Parathyroid adenoma (tissue), 2 donors: Measurements from ENCODE around the gene PNMA6E.

Experiments used
- H2AFZ ChIP-seq: fragments of 300-600 bp; sonication (generic); one replicate; pipeline ENCODE4 v1.7.0; 2017; ENCODE audit warnings: antibody characterized with exemption, mild to moderate bottlenecking
- H3K27ac ChIP-seq: fragments of 300-600 bp; sonication (generic); one replicate; pipeline ENCODE4 v1.7.0; 2017
- H3K27me3 ChIP-seq: fragments of 300-600 bp; sonication (generic); one replicate; pipeline ENCODE4 v1.7.0; 2017; ENCODE audit warnings: low read length; ENCODE audit not compliant: control insufficient read depth, insufficient read depth
- H3K36me3 ChIP-seq: fragments of 300-600 bp; sonication (generic); one replicate; pipeline ENCODE4 v1.7.0; 2017; ENCODE audit warnings: low read length; ENCODE audit not compliant: control insufficient read depth, insufficient read depth
- H3K4me1 ChIP-seq: fragments of 300-600 bp; sonication (generic); one replicate; pipeline ENCODE4 v1.7.0; 2017; ENCODE audit warnings: control low read depth
- H3K4me2 ChIP-seq: fragments of 300-600 bp; sonication (generic); one replicate; pipeline ENCODE4 v1.7.0; 2017; ENCODE audit warnings: low read length
- H3K4me3 ChIP-seq: fragments of 300-600 bp; sonication (generic); one replicate; pipeline ENCODE4 v1.7.0; 2017; ENCODE audit warnings: low read depth, low read length
- H3K79me2 ChIP-seq: fragments of 300-600 bp; sonication (generic); one replicate; pipeline ENCODE4 v1.7.0; 2017; ENCODE audit warnings: control low read depth
- H3K9ac ChIP-seq: fragments of 300-600 bp; sonication (generic); one replicate; pipeline ENCODE4 v1.7.0; 2017; ENCODE audit warnings: mild to moderate bottlenecking
- H3K9me3 ChIP-seq: fragments of 300-600 bp; sonication (generic); one replicate; pipeline ENCODE4 v1.7.0; 2017; ENCODE audit warnings: low read length; ENCODE audit not compliant: control insufficient read depth
- CTCF ChIP-seq: fragments of 300-600 bp; sonication (generic); IDR thresholded peaks from one replicate; pipeline ENCODE4 v1.7.0; 2017; ENCODE audit warnings: antibody characterized with exemption, mild to moderate bottlenecking
- donor health status: primary hyperparathyroidism.

PNMA6E gene

GRCh38 chrX:153442463-153442862 is 41.3 kb upstream of the PNMA6E start:
- no peak for TF ChIP-seq CTCF
- no peak overlapping the region for H3K4me2 ChIP-seq
- H3K9me3 ChIP-seq, result no peaks in the 10 kb centered on the region
- no peaks in the 10 kb centered on the region for H3K4me1 ChIP-seq
- H3K27me3 ChIP-seq, result no peaks in the 10 kb centered on the region
- no peak overlapping the region for H2AFZ ChIP-seq
- no peaks in the 10 kb centered on the region for H3K36me3 ChIP-seq
- H3K79me2 ChIP-seq, result no peaks in the 10 kb centered on the region
- no peak overlapping the region for H3K4me3 ChIP-seq
- no peak overlapping the region for H3K9ac ChIP-seq
- no peak overlapping the region for H3K27ac ChIP-seq

- H3K4me2 ChIP-seq, result no peak overlapping the region
- no peaks in the 10 kb centered on the region for H3K79me2 ChIP-seq
- TF ChIP-seq CTCF, result no peak
- H3K4me3 ChIP-seq, result no peak overlapping the region
- H3K27me3 ChIP-seq, result no peaks in the 10 kb centered on the region
- H3K36me3 ChIP-seq, result no peaks in the 10 kb centered on the region
- H3K9ac ChIP-seq, result no peak overlapping the region
- no peaks in the 10 kb centered on the region for H3K9me3 ChIP-seq
- no peaks in the 10 kb centered on the region for H3K4me1 ChIP-seq
- H3K27ac ChIP-seq, result no peak overlapping the region
- H2AFZ ChIP-seq, result no peak overlapping the region
Measured at GRCh38 chrX:153441981-153442380, 40.8 kb upstream of the PNMA6E start.

- Histone ChIP-seq H3K4me1 (peaks cover 3% of the 10 kb centered on the region), H3K9ac (no peak overlapping the region), H3K79me2 (no peaks in the 10 kb centered on the region), H3K9me3 (no peaks in the 10 kb centered on the region), H3K27me3 (no peaks in the 10 kb centered on the region), H2AFZ (no peak overlapping the region), H3K4me2 (no peak overlapping the region), H3K36me3 (no peaks in the 10 kb centered on the region), H3K4me3 (no peak overlapping the region), H3K27ac (no peak overlapping the region)
- TF ChIP-seq CTCF, result no peak
Measured at GRCh38 chrX:153441296-153441695, 40.1 kb upstream of the PNMA6E start.

- H3K9ac ChIP-seq, result no peak overlapping the region
- H3K4me1 ChIP-seq, result peaks cover 3% of the 10 kb centered on the region
- H3K4me3 ChIP-seq, result no peak overlapping the region
- no peak overlapping the region for H3K27ac ChIP-seq
- no peaks in the 10 kb centered on the region for H3K79me2 ChIP-seq
- H2AFZ ChIP-seq, result no peak overlapping the region
- no peak for TF ChIP-seq CTCF
- H3K4me2 ChIP-seq, result no peak overlapping the region
- H3K9me3 ChIP-seq, result no peaks in the 10 kb centered on the region
- H3K27me3 ChIP-seq, result no peaks in the 10 kb centered on the region
- no peaks in the 10 kb centered on the region for H3K36me3 ChIP-seq
Measured at GRCh38 chrX:153440556-153441135, 39.5 kb upstream of the PNMA6E start.

GRCh38 chrX:153439977-153440376 is 38.8 kb upstream of the PNMA6E start:
- Histone ChIP-seq H3K4me2 (no peak overlapping the region), H2AFZ (no peak overlapping the region)
- TF ChIP-seq CTCF, result no peak

More at GRCh38 chrX:153439977-153440376, 38.8 kb upstream of the PNMA6E start:
- Histone ChIP-seq H3K9me3 (no peaks in the 10 kb centered on the region), H3K27me3 (no peaks in the 10 kb centered on the region), H3K4me1 (peaks cover 3% of the 10 kb centered on the region), H3K9ac (no peak overlapping the region), H3K79me2 (no peaks in the 10 kb centered on the region), H3K27ac (no peak overlapping the region), H3K36me3 (no peaks in the 10 kb centered on the region), H3K4me3 (no peak overlapping the region)
